Sciatic nerve (tissue), 2 donors: ENCODE data around the gene ALPL. TPM values are rescaled to one million over a fixed set of nuclear protein-coding genes. Genes with fewer than 3 reads are reported as not detected.
"Not testable (repeated sequence)": the region's sequence is repeated elsewhere in the genome, so short reads cannot be mapped to it uniquely, and the experiment has no call there.

Experiments used
- ATAC-seq: fragments of 200-7000 bp; cut with Tn5 transposase; one replicate; pipeline ENCODE4 v1.9.1; 2020; ENCODE audit warnings: mild to moderate bottlenecking, moderate library complexity
- DNase-seq: peaks from one replicate; pipeline ENCODE4 v3.0.0-alpha.2; 2020; ENCODE audit warnings: low spot score
- intact Hi-C: fragments of 100-400 bp; cut with DNase I; formaldehyde crosslinking; loops from one replicate; pipeline ENCODE4 v1.14.2; 2022
- total RNA-seq: library from RNA; stranded (reverse); fragmentation: NEBNext Ultra II Directional; extraction: Animal tissue kit (Norgen Biotek cat#: 25700); gene quantifications from one replicate; pipeline ENCODE4 v1.2.1, GENCODE V29; 2021
- donor health status: DM: no; HTN: no; CAD: no.
- donor health status: DM: no; HTN: no; CAD: no.

ALPL gene
- total RNA-seq, 1 donor from 2014 or later, result 14.6 TPM

DNA sequence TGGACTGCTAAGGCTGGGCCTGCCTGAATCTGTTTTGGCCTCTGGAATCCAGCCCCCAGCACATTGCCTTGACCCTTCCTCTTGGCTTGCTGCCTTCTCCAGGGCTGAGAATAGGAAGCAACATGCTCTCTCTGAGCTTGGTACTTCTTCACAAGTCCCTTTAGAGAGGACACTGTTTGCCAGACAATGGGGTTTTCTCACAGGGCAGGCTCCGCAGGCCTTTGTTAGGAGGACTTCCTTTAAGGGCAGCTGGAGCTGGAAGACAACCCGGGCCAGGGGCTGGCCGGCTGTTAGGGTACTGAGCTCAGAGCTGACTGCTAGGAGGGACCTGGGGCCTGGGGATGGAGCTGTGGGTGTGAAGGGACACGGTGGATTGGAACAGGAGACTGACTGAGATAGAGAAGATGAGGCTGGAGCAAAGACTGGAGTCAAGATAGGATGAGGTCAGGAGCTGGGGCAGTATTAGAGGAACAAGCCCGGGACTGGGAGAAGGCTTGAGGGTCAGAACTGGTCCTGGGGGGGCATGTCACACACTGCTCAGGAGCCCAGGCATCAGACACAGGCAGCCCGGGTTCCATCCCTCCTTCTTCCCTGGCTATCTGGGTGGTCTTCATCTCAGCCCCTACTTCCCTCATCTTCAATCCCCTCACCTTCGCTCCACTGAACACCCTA, 5.4 kb upstream of the ALPL start:
- ATAC-seq, result no peak
- intact Hi-C loops, result no loop called here
- peak; percentile 48 for DNase-seq

GRCh38 chr1:21506804-21507203, 2.4 kb upstream of the ALPL start:
- DNase-seq, result no peak
- intact Hi-C loops, result loop anchor here (5.0 kb wide), 1 partner anchor 150 kb away; no protein-coding TSS in a partner anchor

DNA sequence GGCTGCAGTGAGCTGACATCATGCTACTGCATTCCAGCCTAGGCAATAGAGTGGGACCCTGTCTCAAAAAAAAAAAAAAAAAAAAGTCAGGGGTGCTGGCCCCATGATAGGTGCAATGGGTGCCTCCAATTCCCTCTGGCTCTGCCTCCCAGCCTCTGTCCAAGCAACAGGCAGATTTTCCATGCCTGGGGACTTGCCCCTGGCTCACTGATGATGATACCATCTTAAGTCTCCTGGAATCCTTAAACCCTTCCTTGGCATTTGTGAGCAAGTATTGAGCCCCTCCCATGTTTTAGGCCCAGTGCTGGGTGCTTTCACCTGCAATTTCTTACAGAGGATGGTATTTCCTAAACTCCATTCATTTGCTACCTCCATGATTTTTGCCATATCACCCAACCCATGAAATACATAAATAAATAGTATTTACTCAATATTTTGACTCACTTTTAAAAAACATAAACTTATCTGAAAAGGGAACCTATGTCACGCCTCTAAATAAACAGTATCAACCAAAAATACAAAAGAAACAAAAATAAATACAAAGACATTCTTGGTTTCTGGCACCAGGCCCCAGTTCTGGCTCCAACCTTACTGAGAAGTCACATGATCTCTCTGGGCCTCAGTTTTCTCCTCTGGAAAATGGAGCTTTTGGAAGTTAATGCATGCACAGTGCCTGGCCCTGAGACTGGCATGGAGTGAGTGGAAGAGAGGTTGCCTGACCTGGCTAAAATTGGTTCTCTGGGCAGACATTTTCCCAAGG, 1.5 kb upstream of the ALPL start:
- ATAC-seq (no peak), DNase-seq (no peak)
- intact Hi-C loops, result loop anchor here (5.0 kb wide), 1 partner anchor 150 kb away; no protein-coding TSS in a partner anchor

More at GRCh38 chr1:21506804-21507203, 2.4 kb upstream of the ALPL start:
- ATAC-seq, result no peak

GRCh38 chr1:21508580-21509350, 458 bp upstream of the ALPL start:
- ATAC-seq, result peak; percentile 66

DNA sequence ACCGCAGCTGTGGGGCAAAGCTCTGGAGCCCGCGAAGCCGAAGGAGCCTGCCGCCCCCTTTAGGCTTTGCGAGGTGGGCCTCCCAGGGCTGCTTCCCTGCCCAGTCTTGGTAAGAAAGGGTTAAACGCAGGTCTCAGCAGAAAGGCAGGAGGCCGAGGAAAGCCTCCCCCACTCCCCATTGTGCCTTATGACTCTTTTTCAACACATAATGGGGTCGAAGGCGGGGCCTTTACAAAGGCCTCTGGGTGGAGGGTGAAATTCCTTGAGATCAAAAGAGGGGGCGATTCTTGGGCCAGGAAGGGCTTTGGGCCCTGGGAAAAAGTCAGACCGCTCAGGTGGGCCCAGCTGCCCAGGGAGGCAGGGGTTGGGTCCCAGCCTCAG, 880 bp downstream of the ALPL start:
- ATAC-seq, result no peak
- intact Hi-C loops, result no loop called here
- no peak for DNase-seq

More at GRCh38 chr1:21508580-21509350, 458 bp upstream of the ALPL start:
- intact Hi-C loops, result loop anchor here (5.0 kb wide), 1 partner anchor 149 kb away; no protein-coding TSS in a partner anchor
- DNase-seq, result peak; percentile 81

DNA sequence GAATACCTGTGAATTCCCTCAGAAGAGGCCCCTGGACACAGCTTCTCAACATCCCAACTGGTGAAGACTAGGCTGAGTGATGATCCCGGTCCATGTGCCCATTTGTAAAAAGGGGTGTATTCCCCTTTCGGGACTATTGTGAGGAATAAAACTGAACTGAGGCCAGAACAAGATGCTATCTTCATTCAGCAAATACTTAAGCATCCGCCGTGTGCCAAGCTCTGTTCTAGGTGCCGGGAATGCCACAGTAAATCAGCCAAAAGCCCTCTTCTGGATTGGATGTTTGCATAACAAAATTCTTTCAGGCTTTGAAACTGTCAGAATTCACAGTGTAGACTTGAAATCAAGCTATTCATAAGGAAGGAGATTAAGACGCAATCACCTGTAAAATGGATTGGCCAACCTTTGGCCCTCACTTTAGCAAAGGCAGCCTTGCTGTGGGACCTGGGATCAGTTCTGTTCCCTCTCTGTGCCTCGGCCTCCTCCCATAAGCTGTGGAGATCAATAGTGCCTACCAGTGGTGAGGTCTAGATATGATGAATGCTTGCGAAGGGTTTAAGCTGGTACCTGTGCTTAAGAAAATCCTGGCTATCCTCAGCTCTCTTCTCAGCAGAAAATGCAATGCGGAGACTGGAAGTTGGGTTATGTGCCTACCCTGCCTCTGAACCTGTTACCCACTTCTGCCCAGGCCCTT, 1.8 kb downstream of the ALPL start:
- intact Hi-C loops, result no loop called here
- no peak for ATAC-seq
- no peak for DNase-seq

GRCh38 chr1:21511579-21512522, 2.6 kb downstream of the ALPL start:
- intact Hi-C loops, result no loop called here
- DNase-seq, result peak; percentile 76
- peak; percentile 92 for ATAC-seq

- ATAC-seq (no peak), DNase-seq (no peak)
- intact Hi-C loops, result no loop called here
Measured at GRCh38 chr1:21514245-21514644, 5.0 kb downstream of the ALPL start.

DNA sequence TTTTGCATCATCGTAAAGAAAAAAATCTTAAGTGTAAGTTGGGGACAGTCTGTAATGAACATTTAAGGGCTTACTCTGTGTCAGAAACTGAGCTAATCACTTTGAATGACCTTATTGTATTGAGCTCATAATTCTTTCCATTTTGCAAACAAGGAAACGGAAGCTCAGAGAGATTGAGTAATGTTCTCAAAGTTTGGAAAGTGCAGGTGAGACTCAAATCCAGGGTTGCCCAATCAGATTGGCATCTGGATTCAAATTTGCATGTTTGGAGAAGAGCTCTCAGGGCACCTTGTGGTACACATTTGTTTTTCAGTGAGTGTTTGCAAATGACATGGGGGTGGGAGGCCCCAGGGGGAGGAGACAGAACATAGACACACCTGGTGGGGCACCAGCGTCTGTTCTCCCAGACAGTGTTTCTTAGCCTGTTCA, 8.0 kb downstream of the ALPL start:
- DNase-seq (no peak), ATAC-seq (no peak)
- intact Hi-C loops, result no loop called here

DNA sequence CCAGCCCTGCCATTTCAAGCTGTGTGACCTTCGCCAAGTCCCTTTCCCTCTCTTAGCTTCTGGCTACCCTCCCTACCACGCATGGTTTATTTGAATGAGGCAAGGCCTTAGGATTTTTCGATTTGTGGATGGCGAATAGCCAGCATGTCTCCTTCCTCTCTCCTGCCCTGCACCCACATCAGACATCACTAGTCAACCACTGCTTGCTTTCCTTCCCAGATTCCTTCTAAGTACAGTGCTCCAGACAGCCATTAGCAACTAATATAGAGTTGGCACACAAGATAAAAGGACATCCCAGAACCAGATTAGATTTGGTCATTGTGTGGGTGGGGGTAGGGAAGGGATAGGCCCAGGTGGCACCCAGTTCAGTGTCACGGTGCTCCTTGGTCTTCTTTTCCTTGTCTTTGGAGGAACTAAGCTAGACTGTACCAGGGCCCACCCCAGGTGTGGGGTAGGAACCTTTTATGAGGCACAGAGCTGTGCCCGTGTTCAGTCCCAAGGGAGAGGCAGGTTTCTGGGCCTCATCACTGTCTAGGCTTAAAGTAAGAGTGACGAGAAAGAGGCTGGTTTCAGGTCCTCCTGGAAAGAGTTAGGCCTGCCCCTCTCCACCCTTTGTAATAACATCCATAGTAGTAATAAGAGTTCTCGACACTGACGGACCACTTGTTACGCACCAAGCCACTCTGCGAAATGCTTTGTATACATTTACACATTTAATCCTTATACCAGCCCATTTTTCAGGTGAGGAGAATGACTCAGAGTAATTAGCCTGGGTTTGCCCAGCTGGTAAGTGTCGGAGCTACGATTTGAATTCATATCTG, 8.6 kb downstream of the ALPL start:
- ATAC-seq (no peak), DNase-seq (no peak)
- intact Hi-C loops, result no loop called here

DNA sequence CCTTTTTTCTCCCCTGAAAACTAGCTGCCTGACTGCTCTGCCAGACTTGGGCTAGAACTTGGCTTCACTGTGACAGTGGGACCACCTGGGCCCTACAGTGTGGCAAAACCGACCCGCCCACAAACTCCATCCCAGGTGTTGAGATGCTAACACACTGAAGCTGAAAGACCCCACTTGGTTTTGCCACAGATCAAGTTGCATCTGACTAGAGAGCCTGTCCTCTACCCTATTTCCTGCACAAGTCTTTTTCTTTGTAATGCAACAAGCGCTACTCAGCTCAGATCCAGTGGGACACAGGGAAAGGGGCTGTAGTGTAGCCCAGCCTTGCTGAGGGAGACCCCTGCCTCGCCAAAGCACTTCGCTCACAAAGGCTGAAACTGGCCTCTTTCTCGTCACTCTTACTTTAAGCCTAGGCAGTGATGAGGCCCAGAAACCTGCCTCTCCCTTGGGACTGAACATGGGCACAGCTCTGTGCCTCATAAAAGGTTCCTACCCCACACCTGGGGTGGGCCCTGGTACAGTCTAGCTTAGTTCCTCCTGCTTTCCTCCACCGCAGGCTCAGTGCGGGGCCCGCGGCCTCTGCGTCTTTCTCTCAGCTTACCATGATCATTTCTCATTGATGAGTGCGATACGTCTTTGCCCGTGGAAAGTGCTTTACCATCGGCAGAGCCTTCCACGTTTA, 9.7 kb downstream of the ALPL start:
- intact Hi-C loops, result no loop called here
- no peak for DNase-seq
- no peak for ATAC-seq

DNA sequence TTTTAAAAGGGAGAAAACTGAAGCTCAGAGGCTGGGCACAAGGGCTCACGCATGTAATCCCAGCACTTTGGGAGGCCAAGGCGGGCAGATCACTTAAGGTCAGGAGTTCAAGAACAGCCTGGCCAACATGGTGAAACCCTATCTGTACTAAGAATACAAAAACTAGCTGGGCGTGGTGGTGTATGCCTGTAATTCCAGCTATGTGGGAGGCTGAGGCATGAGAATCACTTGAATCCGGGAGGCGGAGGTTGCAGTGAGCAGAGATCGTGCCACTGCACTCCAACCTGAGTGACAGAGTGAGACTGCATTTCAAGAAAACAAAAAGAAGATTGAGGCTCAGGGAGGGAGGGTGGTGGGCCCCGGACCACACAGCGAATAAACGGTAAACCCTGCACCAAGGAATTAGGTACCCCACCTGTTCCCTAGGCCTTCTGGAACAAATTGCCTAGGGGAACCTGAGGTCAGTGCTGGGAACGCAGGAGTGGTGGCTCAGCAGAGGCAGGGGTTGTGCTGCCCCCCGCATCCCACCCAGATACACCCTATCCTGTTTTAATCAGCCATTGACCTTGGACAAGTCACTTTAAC, 10.4 kb downstream of the ALPL start:
- ATAC-seq, intact Hi-C loops, DNase-seq: not testable (repeated sequence)

GRCh38 chr1:21520899-21521716, 11.9 kb downstream of the ALPL start:
- no peak for ATAC-seq
- no peak for DNase-seq
- intact Hi-C loops, result no loop called here

- intact Hi-C loops, result no loop called here
- no peak for ATAC-seq
Measured at GRCh38 chr1:21521717-21522060, 12.5 kb downstream of the ALPL start.

DNA sequence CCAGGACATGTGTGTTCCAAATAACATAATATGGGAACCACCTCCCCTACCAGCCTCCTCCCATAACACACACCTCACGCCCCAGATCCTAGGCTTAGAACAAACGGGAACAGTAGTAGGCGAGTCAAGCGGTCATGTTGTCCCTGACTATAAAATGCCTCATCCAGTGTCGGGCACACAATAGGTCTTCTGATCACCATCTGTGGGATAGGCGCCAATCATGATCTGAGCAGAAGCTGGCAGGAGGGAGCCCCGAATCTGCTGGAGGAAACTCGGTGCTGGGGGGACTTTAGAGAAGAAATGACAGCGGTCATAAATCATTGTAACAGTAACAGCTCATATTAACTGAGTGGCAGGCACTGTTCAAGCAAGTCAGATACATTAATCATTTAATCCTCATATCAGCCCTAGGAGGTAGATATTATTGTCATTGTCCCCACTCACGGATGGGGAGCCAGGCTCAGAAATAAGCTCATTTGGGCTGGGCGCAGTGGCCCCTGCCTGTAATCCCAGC, 13.4 kb downstream of the ALPL start:
- intact Hi-C loops, result no loop called here
- no peak for DNase-seq
- ATAC-seq, result no peak

More at GRCh38 chr1:21521717-21522060, 12.5 kb downstream of the ALPL start:
- DNase-seq, result no peak
